ENCODE data around the gene IRF8.

The IRF8 gene

GRCh38 chr16:85915125-85915845, 16.3 kb downstream of the IRF8 start:
- DNase-seq, result no peak

DNA sequence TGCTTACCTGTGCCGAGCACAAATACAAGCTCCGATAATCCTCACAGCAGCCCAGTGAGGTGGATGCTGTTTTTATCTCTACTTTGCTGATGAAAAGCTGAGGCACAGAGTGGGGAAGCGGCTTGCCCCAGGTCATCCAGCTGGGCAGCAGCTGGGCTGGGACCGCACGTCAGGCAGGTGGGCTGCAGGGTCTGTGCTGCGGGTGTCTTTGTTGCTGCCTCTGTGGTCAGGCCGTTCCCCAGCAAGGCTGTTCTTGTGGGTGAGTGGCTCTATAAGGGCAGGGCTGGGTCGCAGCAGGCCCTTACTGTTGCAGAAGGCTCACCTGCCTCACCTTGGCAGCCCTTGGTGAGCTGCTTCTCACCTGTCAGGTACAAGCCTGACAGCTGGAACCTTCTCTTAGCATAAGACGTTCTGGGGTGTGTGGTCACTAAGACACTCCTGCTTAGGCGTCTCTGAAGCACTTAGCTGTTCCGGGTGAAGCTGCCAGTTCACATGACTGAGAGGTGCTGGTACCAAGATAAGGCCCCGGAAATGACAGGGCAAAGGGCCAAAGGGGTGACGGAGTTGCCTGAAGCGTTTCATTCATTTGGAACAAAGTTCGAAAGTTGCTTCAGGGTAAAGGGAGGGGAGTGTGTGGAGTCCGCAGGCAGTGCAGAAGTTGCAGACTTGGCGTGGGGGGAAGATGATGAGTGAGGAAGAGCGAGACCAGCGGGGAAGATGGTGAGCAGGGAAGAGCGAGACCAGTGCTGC, 17.4 kb downstream of the IRF8 start:
- no peak for DNase-seq

DNA sequence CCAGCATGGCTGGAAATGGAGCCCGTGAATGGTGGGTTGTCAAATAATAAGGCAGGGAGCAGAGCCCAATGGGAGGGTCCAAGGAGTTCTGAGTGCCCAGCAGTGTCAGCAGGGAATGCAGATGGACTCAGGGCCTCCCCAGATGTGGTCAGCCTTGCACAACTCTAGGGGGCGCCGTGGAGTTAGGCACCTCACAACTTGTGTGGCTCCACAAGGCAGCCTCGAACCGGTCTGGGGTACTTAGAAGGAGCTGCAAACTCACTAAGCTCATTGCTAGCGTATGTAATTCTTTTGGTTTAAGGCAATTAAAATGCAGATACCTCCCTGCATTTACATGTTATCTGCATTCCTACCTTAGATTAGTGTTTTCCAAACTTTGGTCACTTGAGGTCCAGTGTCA, 18.1 kb downstream of the IRF8 start:
- DNase-seq, result no peak

DNA sequence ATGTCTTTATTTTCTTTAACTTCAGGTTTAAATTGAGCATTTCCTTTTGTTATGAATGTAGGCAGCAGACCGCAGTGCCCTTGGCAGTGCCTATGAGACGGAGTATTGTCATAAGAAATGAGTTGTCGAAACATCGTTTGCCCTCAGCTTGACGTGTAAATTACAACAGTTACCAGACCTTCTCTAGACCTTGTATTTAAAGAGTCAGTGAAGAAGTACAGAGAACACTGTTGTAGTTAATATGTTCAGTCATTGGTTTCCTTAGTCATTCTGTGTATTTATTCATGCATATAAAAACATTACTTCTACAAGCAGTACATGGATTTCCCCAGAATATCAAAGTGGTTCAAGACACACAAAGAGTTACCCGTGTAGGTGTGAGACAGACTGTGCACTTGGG, 19.0 kb downstream of the IRF8 start:
- no peak for DNase-seq

GRCh38 chr16:85918436-85918835, 19.5 kb downstream of the IRF8 start:
- DNase-seq, result no peak

GRCh38 chr16:85919271-85920267, 20.6 kb downstream of the IRF8 start:
- DNase-seq, result no peak

DNA sequence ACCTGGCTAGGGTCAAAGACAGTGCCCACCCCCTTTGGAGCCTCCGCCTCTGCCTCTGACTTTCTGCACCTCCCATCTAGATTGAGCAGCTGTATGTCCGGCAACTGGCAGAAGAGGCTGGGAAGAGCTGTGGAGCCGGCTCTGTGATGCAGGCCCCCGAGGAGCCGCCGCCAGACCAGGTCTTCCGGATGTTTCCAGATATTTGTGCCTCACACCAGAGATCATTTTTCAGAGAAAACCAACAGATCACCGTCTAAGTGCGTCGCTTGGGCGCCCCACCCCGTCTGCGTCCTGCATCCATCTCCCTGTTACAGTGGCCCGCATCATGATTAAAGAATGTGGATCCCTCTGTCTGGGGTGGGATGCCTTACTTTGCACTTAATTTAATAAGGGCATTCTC, 22.1 kb downstream of the IRF8 start:
- no peak for DNase-seq

GRCh38 chr16:85923153-85924021, 24.4 kb downstream of the IRF8 start:
- DNase-seq, result no peak

DNA sequence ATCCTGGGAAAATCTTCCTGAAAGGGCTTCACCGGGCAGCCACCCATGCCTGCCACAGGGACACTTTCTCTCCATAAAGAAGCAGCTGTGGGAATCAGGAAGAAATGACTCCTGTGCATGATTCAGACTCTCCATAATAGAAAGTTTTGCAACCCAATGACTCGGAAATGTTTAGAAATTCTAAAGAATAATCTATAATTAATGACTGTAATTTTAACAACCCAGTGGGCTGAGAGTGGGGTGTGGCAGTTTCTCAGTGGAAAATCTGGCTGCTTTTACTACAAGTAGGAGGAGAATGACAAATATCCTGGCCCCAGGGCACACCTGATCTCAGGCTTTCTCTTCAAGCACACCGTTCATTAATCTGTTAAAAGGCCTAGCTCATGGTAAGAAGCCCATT, 25.7 kb downstream of the IRF8 start:
- no peak for DNase-seq

DNA sequence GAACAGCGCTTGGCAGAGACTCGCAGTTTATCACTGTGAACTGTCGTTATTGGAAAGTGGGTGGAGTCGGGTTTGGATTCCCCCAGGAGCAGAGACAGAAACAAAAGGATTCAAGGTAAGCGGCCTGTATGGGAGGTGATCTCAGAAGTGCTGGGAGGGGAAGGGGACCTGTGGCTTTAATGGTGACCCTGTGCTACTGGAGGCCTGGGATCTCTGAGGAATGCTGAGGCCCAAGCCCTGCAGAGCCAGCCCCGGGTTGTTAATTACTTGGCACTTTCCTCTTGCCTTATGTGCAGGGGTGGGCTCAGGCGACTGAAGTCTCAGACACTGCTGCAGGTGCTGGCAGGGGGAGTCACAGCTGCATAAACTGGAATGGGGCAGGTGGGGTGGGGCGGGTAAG, 27.4 kb downstream of the IRF8 start:
- DNase-seq, result no peak

DNA sequence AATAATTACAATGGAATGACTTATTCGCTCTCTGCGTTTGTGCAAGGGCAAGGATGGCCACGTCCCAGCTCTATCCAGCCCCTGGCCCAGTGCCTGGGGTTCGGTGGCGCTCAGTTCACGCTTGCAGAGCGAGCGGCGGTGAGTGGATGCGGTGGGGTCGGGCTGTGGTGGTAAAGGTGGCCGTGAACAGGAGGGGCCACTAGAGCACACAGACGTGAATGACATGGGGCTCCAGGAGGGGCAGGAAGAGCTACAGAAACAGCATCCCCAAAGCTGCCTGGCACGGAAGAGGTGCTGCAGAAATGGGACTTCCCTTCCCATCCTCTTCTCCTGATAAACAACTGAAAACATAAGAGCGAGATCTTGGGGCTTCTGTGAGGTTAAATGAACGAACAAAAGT, 28.4 kb downstream of the IRF8 start:
- DNase-seq, result no peak

DNA sequence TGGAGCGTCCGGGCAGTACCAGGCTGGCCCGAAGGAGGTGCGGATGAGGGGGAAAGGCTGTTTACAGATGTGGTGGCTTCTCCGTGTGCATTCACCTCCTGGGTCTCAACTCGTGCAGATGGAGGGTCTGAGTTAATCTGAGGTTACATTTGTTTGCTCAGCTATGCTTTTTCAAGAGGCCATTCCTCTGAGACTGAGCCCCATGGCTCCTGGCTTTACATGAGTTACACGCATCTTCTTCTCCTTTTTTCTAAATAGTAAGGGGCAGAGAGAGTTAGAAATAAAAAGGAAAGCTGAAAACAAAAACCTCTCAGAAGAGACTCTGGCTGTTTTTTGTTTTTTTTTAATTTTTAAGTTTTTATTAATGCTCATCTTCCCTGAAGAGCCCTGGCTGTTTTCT, 29.0 kb downstream of the IRF8 start:
- no peak for DNase-seq

GRCh38 chr16:85928401-85928820, 29.4 kb downstream of the IRF8 start:
- no peak for DNase-seq

DNA sequence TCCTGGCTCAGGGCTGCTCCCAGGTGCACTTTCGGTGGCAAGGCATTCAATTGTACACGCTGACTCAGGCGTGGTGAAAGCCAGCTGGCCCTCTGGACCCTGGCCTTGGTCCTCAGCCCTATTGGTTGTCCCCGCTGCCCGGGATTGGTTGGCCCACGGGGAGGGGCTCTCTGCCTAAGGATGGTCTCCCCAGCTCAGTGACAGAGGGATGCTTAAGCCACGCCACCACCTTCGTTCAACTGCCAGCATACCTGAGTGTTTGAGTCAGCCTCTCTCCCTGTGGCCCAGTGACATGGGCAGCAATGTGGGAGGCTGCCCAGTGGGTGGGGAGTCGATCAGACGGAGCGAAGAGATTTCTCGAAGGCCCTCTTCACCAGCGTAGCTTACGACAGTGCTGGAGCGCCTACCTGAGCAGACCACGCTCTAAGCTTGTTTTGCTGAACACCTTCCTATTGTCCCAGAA, 30.3 kb downstream of the IRF8 start:
- DNase-seq, result no peak

GRCh38 chr16:85930301-85930700, 31.3 kb downstream of the IRF8 start:
- no peak for DNase-seq

DNA sequence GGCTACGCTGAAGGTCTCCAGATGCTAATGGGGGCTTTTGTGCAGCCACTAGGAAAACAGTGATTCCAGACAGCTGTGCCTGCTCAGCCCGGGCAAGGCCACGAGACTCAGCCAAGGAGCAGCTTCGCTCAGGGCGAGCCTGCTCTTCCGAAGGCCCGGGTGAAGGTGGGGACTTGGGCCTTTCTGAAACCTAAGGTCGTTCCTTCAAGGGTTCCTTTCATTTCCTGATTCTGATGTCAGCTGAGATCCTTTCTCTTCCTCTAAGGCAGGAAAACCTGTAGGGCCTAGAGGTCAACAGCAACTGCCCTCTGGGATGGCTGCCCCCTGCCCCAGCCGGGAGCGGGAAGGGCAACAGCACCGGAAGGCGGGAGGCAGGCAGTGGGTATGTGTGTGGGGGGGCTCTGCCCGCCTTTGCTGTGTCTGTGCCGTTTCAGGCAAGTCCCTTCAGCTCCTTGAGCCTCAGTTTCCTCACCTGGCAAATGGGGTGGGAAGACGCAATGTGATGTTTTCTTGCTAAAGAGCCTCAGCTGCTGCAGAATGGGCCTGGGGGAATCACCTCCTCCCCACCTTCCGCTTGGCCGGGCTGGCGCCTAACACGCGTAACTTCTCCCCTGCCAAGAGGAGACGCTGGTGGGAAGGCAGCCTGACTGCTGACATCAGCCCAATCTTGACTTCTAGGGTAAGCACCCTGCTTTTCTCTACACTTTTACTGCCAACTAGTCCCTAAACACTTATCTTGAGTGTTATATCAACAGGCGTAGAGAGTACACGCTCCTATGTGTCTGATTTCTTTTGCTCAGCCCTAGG, 32.8 kb downstream of the IRF8 start:
- DNase-seq, result no peak

GRCh38 chr16:85934210-85934609, 35.2 kb downstream of the IRF8 start:
- no peak for DNase-seq

DNA sequence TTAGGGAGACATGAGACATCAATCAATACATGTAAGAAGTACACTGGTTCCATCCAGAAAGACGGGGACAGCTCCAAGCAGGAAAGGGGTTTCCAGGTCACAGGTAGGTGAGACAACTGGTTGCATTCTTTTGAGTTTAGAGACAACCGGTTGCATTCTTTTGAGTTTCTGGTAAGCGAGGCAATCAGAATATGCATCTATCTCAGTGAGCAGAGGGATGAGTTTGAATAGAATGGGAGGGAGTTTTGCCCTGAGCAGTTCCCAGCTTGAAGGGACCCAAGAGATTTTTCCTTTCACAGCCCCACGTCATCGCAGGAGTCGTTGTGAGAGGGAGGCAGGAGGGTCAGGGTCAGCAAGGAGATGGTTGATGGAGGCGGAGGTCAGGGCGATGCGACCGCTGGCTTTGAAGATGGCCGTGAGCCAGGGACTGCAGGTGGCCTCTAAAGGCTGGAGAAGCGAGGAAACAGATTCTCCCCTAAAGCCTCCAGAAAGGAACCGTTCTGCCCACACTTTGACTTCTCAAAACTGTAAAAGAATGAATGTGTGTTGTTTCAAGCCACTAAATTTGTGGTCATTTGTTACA, 36.5 kb downstream of the IRF8 start:
- DNase-seq, result no peak

DNA sequence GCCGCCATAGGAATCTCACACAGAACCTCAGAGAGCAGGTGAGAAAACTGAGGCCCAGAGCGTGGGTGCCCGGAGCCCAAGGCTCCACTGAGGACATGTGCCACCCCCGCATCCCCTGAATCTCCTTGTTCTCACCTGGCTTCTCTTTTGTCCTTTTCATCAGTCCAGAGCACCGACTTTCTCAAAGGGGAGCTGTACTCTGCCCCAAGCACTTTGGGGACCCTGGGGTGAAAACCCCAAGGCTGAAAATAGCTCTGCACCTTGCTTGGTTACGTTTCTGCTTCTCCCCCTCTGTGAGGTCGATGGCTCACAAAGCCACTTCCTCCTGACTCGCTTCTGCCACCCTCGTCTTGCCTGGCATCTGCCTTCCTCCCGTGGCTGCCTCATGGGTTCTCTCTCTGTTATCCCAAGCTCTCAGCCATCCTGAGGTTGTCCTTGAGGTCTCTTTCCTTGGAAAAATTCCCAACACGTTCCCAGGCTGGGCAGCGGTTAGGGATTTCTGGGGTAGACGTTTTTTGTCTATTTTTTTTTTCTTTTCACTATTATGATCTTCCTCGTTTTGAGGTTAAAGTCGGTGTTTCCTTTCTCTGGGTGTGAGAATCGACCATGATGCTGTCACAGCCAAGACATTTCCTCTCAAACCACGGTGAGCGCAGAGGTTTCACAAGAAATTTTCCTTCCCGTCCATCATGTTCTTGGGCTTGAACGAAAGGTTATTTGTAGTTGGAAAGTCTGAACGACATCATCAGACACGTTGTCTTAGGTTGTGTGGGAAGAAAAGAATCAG, 37.2 kb downstream of the IRF8 start:
- DNase-seq, result peak; percentile 72

DNA sequence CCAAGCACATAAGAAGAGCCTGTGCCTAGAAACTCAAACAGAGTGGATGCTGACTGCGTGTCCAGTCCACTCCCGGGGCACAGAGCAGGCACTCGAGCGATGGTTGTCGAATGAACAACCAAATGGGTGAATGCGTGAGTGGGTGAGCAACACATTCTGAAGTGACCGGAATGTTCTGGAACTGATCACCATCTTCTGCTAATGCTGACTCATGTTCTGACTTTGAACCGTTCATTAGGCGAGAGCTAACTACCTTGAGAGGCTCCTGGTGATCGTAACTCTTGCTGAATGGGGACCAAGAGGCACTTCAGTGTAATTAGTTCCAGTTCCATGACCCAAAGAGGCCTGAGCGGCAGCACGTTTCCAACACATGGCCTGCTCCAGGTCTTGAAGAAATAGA, 37.9 kb downstream of the IRF8 start:
- DNase-seq, result peak; percentile 46

Data from activated T-cell treated with anti-CD3 and anti-CD28 coated beads, Interleukin-2, amount 50 U/mL, for 1 hour (primary cell).